Vagina (tissue), 2 donors: ENCODE data around the gene DNAH9. TPM values are rescaled to one million over a fixed set of nuclear protein-coding genes. Genes with fewer than 3 reads are reported as not detected.
A peak's percentile ranks its signal among the peaks of the same experiment; 100 is the strongest.

Experiments used
- DNase-seq, 2 donors: peaks; one replicate each; pipeline ENCODE4 v3.0.0-alpha.2; 2017; ENCODE audit errors: extremely low spot score in 2 of 2
- H3K27ac ChIP-seq: fragments of 200-600 bp; sonication (generic); one replicate; pipeline ENCODE4 v1.5.1; 2019
- H3K27me3 ChIP-seq: fragments of 200-600 bp; sonication (generic); one replicate; pipeline ENCODE4 v1.5.1; 2019
- H3K36me3 ChIP-seq, 2 donors: fragments of 200-600 bp; sonication (generic); one replicate each; pipeline ENCODE4 v1.5.1; 2017 to 2019
- H3K4me1 ChIP-seq: fragments of 200-600 bp; sonication (generic); one replicate; pipeline ENCODE4 v1.5.1; 2019
- H3K4me3 ChIP-seq, 2 donors: fragments of 200-600 bp; sonication (generic); 1 replicate in 1 of 2; 2 replicates in 1 of 2; pipeline ENCODE4 v1.5.1; 2016 to 2019
- H3K9me3 ChIP-seq: fragments of 200-600 bp; sonication (generic); one replicate; pipeline ENCODE4 v1.5.1; 2019
- POLR2A ChIP-seq, 2 donors: fragments of 450-650 bp; IDR thresholded peaks; one replicate each; pipeline ENCODE4 v1.6.1; 2017; ENCODE audit warnings: antibody characterized with exemption in 2 of 2, mild to moderate bottlenecking in 2 of 2, moderate library complexity in 2 of 2
- POLR2AphosphoS5 ChIP-seq, 2 donors: sonication (generic); formaldehyde crosslinking; IDR thresholded peaks; one replicate each; pipeline ENCODE4 v1.9.0; 2017; ENCODE audit warnings: antibody characterized with exemption in 2 of 2, mild to moderate bottlenecking in 2 of 2, low read depth in 1 of 2; ENCODE audit not compliant: insufficient read depth in 1 of 2
- intact Hi-C: fragments of 100-400 bp; cut with DNase I; formaldehyde crosslinking; loops from one replicate; pipeline ENCODE4 v1.15.1; 2023
- total RNA-seq: library from RNA; depleted of rRNA; stranded (reverse); fragments of >200 nt; gene quantifications from one replicate; pipeline ENCODE4 v1.2.3, GENCODE V29; 2016
- TF ChIP-seq, protein P1 (sequence below), 3 experiments: fragments of 450-650 bp in 2 of 3; fragments of 200-600 bp in 1 of 3; sonication (generic) in 1 of 3; IDR thresholded peaks; one replicate each; pipeline ENCODE4 v1.5.1; 2017 to 2019; ENCODE audit warnings: antibody characterized with exemption in 3 of 3, mild to moderate bottlenecking in 2 of 3, moderate library complexity in 2 of 3

The DNAH9 gene
- total RNA-seq, 1 donor from 2014 or later = not detected

DNA sequence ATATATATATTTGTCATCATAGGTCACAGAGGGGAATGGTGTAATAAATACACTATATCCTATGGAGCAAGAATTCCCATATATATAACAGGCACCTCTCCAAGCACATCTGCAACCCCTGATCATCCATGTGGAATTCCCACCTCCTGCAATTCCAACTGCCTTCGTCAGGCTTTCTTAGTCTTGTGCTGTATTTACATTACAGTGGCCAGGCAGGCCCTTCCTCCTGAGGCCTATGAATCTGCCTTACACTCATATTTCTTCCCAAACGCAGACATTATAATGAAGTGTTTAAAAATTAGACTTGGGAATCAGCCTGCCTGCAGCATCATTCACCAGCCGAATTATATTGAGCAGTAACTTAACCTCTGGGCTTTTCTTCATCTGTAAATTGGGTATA lies 19.3 kb upstream of the DNAH9 start:
- no peaks in the 10 kb centered on the region for H3K36me3 ChIP-seq
- intact Hi-C loops = no loop called here
- H3K27ac ChIP-seq = no peak overlapping the region
- H3K9me3 ChIP-seq = no peaks in the 10 kb centered on the region
- TF ChIP-seq POLR2A (IDR thresholded peaks at IDR 0.05) (no peak), POLR2AphosphoS5 (IDR thresholded peaks at IDR 0.05; ENCODE audit: insufficient read depth in 1 of 2, low read depth in 1 of 2) (no peak)
- TF ChIP-seq, protein P1, sequence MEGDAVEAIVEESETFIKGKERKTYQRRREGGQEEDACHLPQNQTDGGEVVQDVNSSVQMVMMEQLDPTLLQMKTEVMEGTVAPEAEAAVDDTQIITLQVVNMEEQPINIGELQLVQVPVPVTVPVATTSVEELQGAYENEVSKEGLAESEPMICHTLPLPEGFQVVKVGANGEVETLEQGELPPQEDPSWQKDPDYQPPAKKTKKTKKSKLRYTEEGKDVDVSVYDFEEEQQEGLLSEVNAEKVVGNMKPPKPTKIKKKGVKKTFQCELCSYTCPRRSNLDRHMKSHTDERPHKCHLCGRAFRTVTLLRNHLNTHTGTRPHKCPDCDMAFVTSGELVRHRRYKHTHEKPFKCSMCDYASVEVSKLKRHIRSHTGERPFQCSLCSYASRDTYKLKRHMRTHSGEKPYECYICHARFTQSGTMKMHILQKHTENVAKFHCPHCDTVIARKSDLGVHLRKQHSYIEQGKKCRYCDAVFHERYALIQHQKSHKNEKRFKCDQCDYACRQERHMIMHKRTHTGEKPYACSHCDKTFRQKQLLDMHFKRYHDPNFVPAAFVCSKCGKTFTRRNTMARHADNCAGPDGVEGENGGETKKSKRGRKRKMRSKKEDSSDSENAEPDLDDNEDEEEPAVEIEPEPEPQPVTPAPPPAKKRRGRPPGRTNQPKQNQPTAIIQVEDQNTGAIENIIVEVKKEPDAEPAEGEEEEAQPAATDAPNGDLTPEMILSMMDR (IDR thresholded peaks at IDR 0.05) = no peak
- no peaks in the 10 kb centered on the region for H3K4me1 ChIP-seq
- H3K4me3 ChIP-seq = no peak overlapping the region
- peak; percentile 18 to 61 for DNase-seq
- no peaks in the 10 kb centered on the region for H3K27me3 ChIP-seq

DNA sequence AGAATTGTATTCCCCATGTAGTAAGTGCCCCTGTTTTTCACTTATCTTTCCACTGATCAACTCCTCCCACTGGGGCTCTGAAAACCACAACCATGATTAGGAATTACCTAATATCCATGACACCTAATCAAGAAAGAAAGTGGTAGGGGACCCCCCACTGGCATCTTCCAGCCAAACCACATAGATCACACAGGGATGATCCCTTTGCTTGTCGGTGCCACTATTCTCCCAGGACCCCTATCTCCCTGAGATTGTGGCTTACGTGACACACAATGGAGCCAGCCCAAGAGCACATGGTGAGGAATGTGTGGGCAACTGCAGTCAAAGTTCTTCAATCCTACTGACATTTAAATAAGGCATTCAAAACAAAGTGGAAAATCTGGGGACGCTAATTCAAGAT lies 17.6 kb upstream of the DNAH9 start:
- TF ChIP-seq POLR2A (IDR thresholded peaks at IDR 0.05) (no peak), POLR2AphosphoS5 (IDR thresholded peaks at IDR 0.05; ENCODE audit: insufficient read depth in 1 of 2, low read depth in 1 of 2) (no peak)
- TF ChIP-seq, protein P1 (IDR thresholded peaks at IDR 0.05) = no peak

DNA sequence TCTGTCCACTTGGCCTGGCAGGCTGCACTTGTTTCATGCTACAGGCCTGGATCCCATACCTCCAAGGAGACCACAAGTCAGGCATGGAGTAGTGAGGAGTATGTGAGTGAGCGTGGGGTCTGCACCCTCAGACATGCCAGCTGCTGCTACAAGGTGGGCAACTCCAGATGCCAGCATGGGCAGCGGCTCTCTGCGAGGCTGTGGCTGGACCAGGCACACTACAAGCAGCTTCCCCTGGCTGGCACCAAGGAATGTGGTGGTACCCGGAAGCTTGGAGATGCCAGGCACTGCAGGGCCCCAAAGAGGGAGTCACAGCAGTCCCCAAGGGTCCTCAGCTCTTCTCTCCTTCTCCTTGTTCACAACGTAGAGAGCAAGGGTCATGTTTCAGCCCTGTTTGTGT lies 16.1 kb upstream of the DNAH9 start:
- Histone ChIP-seq H3K36me3 (no peaks in the 10 kb centered on the region), H3K4me3 (no peak overlapping the region), H3K9me3 (no peaks in the 10 kb centered on the region), H3K27ac (no peak overlapping the region), H3K27me3 (no peaks in the 10 kb centered on the region), H3K4me1 (no peaks in the 10 kb centered on the region)
- intact Hi-C loops = no loop called here
- no peak for DNase-seq
- TF ChIP-seq POLR2AphosphoS5 (IDR thresholded peaks at IDR 0.05; ENCODE audit: insufficient read depth in 1 of 2, low read depth in 1 of 2) (no peak), POLR2A (IDR thresholded peaks at IDR 0.05) (no peak)
- TF ChIP-seq, protein P1 (IDR thresholded peaks at IDR 0.05) = no peak

More for the DNA sequence above, 17.6 kb upstream of the DNAH9 start:
- Histone ChIP-seq H3K27me3 (no peaks in the 10 kb centered on the region), H3K27ac (no peak overlapping the region), H3K9me3 (no peaks in the 10 kb centered on the region), H3K4me1 (no peaks in the 10 kb centered on the region), H3K36me3 (no peaks in the 10 kb centered on the region), H3K4me3 (no peak overlapping the region)
- intact Hi-C loops = no loop called here
- DNase-seq = peak; percentile 55 to 77

DNA sequence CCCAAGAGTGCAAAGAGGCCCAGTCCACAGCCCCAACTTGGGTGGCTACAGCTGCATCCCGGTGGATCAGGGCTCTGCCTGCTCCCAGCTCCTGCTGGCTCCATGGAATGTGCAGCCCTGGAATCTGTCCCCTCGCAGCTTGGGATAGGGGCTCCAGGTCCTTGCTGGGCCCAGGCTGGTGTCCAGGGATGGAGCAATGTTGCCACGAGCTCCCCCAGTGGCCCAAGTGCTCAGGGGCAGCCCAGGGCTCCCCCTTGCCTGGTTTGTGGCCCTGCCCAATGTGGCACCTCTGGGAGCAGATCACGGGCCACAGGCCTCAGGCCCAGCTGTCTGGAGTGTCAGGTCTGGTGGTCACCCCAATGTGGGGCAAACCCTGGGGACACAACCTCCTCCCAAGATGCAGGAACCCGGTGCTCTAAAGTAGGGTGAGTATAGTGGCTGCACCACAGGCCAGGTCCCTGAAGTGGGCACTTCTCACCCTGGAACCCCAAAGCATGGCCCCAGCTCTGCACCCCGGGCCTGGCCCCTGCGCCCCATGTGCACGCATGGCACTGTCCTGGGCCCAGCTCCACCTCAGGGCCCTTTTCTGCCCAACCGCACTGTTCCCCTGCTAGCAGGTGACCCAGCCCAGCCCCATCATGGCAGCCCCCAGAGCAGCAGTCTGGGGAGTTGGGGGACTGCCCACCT lies 14.8 kb upstream of the DNAH9 start:
- no peaks in the 10 kb centered on the region for H3K9me3 ChIP-seq
- no peak overlapping the region for H3K4me3 ChIP-seq
- DNase-seq = peak in 1 of 2 donors; percentile 94
- no peak overlapping the region for H3K27ac ChIP-seq
- H3K27me3 ChIP-seq = no peaks in the 10 kb centered on the region
- intact Hi-C loops = no loop called here
- TF ChIP-seq POLR2AphosphoS5 (IDR thresholded peaks at IDR 0.05; ENCODE audit: insufficient read depth in 1 of 2, low read depth in 1 of 2) (no peak), POLR2A (IDR thresholded peaks at IDR 0.05) (no peak)
- TF ChIP-seq, protein P1 (IDR thresholded peaks at IDR 0.05) = no peak
- H3K36me3 ChIP-seq = no peaks in the 10 kb centered on the region
- no peaks in the 10 kb centered on the region for H3K4me1 ChIP-seq

DNA sequence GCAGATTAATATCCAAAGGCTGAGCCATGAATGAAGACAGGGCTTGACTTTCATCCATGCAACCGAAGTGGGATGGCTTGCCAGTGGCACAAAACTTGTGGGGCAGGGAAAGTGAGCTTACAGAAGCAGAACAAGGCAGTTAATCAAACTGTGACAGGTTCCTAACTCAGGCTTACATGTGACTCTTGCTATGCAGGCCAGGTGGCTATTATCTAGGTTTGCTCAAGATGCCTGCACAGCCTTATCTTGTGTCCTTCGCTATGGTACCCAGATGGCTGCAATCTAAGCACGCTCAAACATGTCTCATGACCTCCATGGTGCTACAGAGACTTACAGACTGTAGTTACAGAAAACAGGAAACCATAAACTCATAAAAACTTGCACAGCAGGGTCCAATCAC lies 8.6 kb upstream of the DNAH9 start:
- no peak overlapping the region for H3K27ac ChIP-seq
- TF ChIP-seq POLR2A (IDR thresholded peaks at IDR 0.05) = no peak
- TF ChIP-seq, protein P1 (IDR thresholded peaks at IDR 0.05) = no peak
- no peak for TF ChIP-seq POLR2AphosphoS5 (IDR thresholded peaks at IDR 0.05; ENCODE audit: insufficient read depth in 1 of 2, low read depth in 1 of 2)
- H3K9me3 ChIP-seq = no peaks in the 10 kb centered on the region
- no peaks in the 10 kb centered on the region for H3K4me1 ChIP-seq
- no peaks in the 10 kb centered on the region for H3K36me3 ChIP-seq
- no peaks in the 10 kb centered on the region for H3K27me3 ChIP-seq
- peak in 1 of 2 donors; percentile 11 for DNase-seq
- no peak overlapping the region for H3K4me3 ChIP-seq
- intact Hi-C loops = no loop called here
